Left ventricle myocardium inferior (tissue), 1 donor: ENCODE data around the gene GRIK4. TPM values are rescaled to one million over a fixed set of nuclear protein-coding genes. Genes with fewer than 3 reads are reported as not detected.

Experiments
- DNase-seq: peaks from one replicate; pipeline ENCODE4 v3.0.0-alpha.2; 2020
- H3K27ac ChIP-seq: fragments of 200-600 bp; replicated peaks from 2 replicates; pipeline ENCODE4 v1.8.0; 2021
- H3K27me3 ChIP-seq: fragments of 200-600 bp; 2 replicates; pipeline ENCODE4 v1.8.0; 2021; ENCODE audit warnings: low read depth
- H3K36me3 ChIP-seq: fragments of 200-600 bp; 2 replicates; pipeline ENCODE4 v1.8.0; 2021
- H3K4me1 ChIP-seq: fragments of 200-600 bp; 2 replicates; pipeline ENCODE4 v1.8.0; 2021
- H3K4me3 ChIP-seq: fragments of 200-600 bp; 2 replicates; pipeline ENCODE4 v1.8.0; 2021; ENCODE audit warnings: mild to moderate bottlenecking, moderate library complexity
- H3K9me3 ChIP-seq: fragments of 200-600 bp; replicated peaks from 2 replicates; pipeline ENCODE4 v1.8.0; 2021
- intact Hi-C: fragments of 100-400 bp; cut with micrococcal nuclease; formaldehyde crosslinking; loops from one replicate; pipeline ENCODE4 v1.11.0; 2022
- total RNA-seq: library from RNA; stranded (reverse); fragmentation: NEBNext Ultra II Directional; extraction: Animal tissue kit (Norgen Biotek cat#: 25700); gene quantifications from one replicate; pipeline ENCODE4 v1.2.1, GENCODE V29; 2021
- TF ChIP-seq, protein P1 (sequence below): fragments of 200-600 bp; IDR thresholded peaks from 2 replicates; pipeline ENCODE4 v1.8.0; 2021; ENCODE audit warnings: antibody characterized with exemption, mild to moderate bottlenecking, borderline replicate concordance
- donor health status: DM: no; HTN: yes; CAD: no; lungs with severe emphysema.

GRIK4 gene
- total RNA-seq, 1 donor from 2014 or later, result 0.16 TPM

GRCh38 chr11:120522736-120523135, 11.2 kb downstream of the GRIK4 start:
- peaks cover 96% of the 10 kb centered on the region for H3K27me3 ChIP-seq
- TF ChIP-seq, protein P1, sequence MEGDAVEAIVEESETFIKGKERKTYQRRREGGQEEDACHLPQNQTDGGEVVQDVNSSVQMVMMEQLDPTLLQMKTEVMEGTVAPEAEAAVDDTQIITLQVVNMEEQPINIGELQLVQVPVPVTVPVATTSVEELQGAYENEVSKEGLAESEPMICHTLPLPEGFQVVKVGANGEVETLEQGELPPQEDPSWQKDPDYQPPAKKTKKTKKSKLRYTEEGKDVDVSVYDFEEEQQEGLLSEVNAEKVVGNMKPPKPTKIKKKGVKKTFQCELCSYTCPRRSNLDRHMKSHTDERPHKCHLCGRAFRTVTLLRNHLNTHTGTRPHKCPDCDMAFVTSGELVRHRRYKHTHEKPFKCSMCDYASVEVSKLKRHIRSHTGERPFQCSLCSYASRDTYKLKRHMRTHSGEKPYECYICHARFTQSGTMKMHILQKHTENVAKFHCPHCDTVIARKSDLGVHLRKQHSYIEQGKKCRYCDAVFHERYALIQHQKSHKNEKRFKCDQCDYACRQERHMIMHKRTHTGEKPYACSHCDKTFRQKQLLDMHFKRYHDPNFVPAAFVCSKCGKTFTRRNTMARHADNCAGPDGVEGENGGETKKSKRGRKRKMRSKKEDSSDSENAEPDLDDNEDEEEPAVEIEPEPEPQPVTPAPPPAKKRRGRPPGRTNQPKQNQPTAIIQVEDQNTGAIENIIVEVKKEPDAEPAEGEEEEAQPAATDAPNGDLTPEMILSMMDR, result no peak
- peaks cover 6% of the 10 kb centered on the region for H3K4me1 ChIP-seq
- no peaks in the 10 kb centered on the region for H3K9me3 ChIP-seq
- no peaks in the 10 kb centered on the region for H3K36me3 ChIP-seq
- no peak overlapping the region for H3K4me3 ChIP-seq
- DNase-seq, result no peak
- intact Hi-C loops, result no loop called here
- H3K27ac ChIP-seq, result no peak overlapping the region

DNA sequence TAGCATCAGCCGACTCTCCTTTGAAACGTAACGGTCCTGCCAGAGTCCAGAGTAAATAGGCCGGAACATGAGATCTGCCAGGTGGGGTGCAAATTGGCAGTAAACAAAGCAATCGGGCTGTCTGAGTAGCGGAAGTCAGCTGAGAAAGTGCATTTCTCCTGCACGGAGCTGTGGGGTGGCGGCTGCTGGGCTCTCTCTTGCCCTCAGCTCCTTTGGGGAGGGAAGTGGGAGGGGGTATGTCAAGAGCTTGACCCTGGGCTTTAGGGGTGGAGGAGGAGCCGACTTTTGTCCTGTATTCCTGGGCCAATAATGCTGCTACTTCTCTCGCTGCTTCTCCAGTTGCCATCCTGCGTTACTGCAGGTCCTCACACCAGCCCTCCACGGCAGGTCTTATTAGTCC, 11.6 kb downstream of the GRIK4 start:
- TF ChIP-seq, protein P1, result no peak
- H3K27ac ChIP-seq, result no peak overlapping the region
- H3K27me3 ChIP-seq, result peaks cover 93% of the 10 kb centered on the region
- no peaks in the 10 kb centered on the region for H3K9me3 ChIP-seq
- DNase-seq, result no peak
- peaks cover 5% of the 10 kb centered on the region for H3K4me1 ChIP-seq
- no peaks in the 10 kb centered on the region for H3K36me3 ChIP-seq
- no peak overlapping the region for H3K4me3 ChIP-seq
- intact Hi-C loops, result no loop called here

DNA sequence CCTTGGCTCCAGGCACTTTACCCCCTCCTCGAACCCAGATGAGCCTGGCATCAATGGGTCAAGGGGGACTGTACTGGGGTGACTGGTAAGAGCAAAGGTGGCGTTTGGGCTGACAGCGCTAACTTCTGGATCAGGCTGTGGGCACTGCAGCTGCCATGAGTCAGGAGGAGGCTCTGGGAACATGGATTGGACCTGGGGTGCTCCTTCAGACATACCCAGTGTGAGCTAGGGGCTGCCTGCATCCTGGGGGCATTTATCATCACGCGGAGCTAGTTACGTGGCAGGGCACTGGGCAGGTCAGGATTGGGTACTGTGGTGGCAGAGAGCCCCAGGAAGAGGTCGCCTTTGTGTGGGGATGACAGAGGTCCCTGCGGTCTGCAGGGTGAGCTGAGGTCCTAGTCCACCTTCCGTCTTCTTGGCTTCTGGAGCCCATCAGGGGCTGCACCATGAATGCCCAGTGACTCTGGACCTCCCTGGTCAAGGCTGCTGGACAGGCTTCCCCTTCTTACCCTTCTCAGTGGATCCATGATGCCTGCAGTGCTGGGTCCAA, 13.1 kb downstream of the GRIK4 start:
- Histone ChIP-seq H3K27ac (no peak overlapping the region), H3K4me1 (peaks cover 5% of the 10 kb centered on the region), H3K27me3 (peaks cover 91% of the 10 kb centered on the region), H3K36me3 (no peaks in the 10 kb centered on the region), H3K9me3 (no peaks in the 10 kb centered on the region), H3K4me3 (no peak overlapping the region)
- DNase-seq, result no peak
- intact Hi-C loops, result no loop called here
- TF ChIP-seq, protein P1, result no peak

GRCh38 chr11:120525261-120526171, 14.0 kb downstream of the GRIK4 start:
- TF ChIP-seq, protein P1, result no peak

DNA sequence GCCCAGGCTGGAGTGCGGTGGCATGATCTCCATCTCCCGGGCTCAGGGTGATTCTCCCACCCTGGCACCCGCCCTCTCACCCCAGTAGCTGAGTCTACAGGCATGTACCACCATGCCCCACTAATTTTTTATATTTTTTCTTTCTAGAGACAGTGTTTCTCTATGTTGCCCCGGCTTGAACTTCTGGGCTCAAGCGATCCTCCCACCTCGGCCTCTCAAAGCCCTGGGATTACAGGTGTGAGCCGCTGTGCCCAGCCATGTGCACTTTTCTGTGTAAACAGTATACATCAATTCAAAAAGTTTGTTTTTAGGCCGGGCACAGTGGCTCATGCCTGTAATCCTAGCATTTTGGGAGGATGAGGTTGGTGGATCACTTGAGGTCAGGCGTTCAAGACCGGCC, 14.7 kb downstream of the GRIK4 start:
- TF ChIP-seq, protein P1, result no peak
- no peak for DNase-seq
- Histone ChIP-seq H3K4me1 (peaks cover 5% of the 10 kb centered on the region), H3K27me3 (peaks cover 92% of the 10 kb centered on the region), H3K27ac (no peak overlapping the region), H3K9me3 (no peaks in the 10 kb centered on the region), H3K4me3 (no peak overlapping the region), H3K36me3 (no peaks in the 10 kb centered on the region)
- intact Hi-C loops, result no loop called here

More at GRCh38 chr11:120525261-120526171, 14.0 kb downstream of the GRIK4 start:
- intact Hi-C loops, result no loop called here
- H3K4me3 ChIP-seq, result no peak overlapping the region
- H3K4me1 ChIP-seq, result peaks cover 5% of the 10 kb centered on the region
- peaks cover 93% of the 10 kb centered on the region for H3K27me3 ChIP-seq
- no peak overlapping the region for H3K27ac ChIP-seq
- no peaks in the 10 kb centered on the region for H3K9me3 ChIP-seq
- no peak for DNase-seq
- H3K36me3 ChIP-seq, result no peaks in the 10 kb centered on the region
